Panc1 (cell line): ENCODE data around the gene MRGPRD.

Source experiments
- CTCF ChIP-seq: fragments of 450-650 bp; IDR thresholded peaks from 2 replicates; pipeline ENCODE4 v1.5.1; 2017; ENCODE audit warnings: mild to moderate bottlenecking
- POLR2AphosphoS5 ChIP-seq: IDR thresholded peaks from 2 replicates; pipeline ENCODE4 v1.6.1; 2012; ENCODE audit warnings: mild to moderate bottlenecking, low read depth, low read length, moderate library complexity
- REST ChIP-seq, 2 experiments: IDR thresholded peaks; 2 replicates each; pipeline ENCODE4 v1.6.1; 2011 to 2012; ENCODE audit warnings: low read depth in 2 of 2, control low read depth in 1 of 2, low read length in 1 of 2, mild to moderate bottlenecking in 1 of 2, moderate library complexity in 1 of 2; ENCODE audit not compliant: insufficient read depth in 1 of 2
- SIN3A ChIP-seq: IDR thresholded peaks from 2 replicates; pipeline ENCODE4 v1.6.1; 2012; ENCODE audit warnings: low read depth, mild to moderate bottlenecking, low read length, moderate library complexity, borderline replicate concordance; ENCODE audit not compliant: insufficient read depth
- TCF7L2 ChIP-seq: IDR thresholded peaks from 2 replicates; pipeline ENCODE4 v1.6.1; 2011; ENCODE audit warnings: mild to moderate bottlenecking, low read depth, low read length, inconsistent platforms

GRCh38 chr11:68983801-68984200 lies 3.0 kb upstream of the MRGPRD start:
- TF ChIP-seq CTCF (no peak), SIN3A (no peak), REST (IDR thresholded peaks at IDR 0.05; ENCODE audit: insufficient read depth in 1 of 2, low read depth in 2 of 2, low read length in 1 of 2) (no peak), POLR2AphosphoS5 (no peak), TCF7L2 (no peak)
